ENCODE results near the gene GAL3ST2.

GAL3ST2 gene

DNA sequence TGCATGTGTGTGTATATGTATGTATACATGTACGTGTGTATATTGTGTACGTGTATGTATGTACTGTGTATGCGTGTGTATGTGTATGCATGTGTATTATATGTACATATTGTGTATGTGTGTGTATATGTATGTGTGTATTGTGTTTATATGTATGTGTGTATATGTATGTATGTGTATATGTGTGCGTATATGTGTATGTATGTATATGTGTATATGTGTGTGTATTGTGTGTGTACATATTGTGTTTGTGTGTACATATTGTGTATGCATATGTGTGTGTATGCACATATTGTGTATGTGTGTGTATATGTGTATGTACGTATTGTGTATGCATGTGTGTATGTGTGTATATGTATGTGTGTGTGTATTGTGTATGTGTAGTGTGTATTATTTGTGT, 16.8 kb downstream of the GAL3ST2 start:
- TF ChIP-seq, protein P1, sequence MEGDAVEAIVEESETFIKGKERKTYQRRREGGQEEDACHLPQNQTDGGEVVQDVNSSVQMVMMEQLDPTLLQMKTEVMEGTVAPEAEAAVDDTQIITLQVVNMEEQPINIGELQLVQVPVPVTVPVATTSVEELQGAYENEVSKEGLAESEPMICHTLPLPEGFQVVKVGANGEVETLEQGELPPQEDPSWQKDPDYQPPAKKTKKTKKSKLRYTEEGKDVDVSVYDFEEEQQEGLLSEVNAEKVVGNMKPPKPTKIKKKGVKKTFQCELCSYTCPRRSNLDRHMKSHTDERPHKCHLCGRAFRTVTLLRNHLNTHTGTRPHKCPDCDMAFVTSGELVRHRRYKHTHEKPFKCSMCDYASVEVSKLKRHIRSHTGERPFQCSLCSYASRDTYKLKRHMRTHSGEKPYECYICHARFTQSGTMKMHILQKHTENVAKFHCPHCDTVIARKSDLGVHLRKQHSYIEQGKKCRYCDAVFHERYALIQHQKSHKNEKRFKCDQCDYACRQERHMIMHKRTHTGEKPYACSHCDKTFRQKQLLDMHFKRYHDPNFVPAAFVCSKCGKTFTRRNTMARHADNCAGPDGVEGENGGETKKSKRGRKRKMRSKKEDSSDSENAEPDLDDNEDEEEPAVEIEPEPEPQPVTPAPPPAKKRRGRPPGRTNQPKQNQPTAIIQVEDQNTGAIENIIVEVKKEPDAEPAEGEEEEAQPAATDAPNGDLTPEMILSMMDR (IDR thresholded peaks at IDR 0.05; ENCODE audit: extremely low read depth, insufficient read depth, missing control alignments): no peak
- in situ Hi-C loops (cut with MboI; ENCODE audit: low pct_unique_long_range_greater_than_20kb, low sequenced_read_pairs, unreplicated experiment): no loop called here
- no peak for DNase-seq (ENCODE audit: low spot score)

DNA sequence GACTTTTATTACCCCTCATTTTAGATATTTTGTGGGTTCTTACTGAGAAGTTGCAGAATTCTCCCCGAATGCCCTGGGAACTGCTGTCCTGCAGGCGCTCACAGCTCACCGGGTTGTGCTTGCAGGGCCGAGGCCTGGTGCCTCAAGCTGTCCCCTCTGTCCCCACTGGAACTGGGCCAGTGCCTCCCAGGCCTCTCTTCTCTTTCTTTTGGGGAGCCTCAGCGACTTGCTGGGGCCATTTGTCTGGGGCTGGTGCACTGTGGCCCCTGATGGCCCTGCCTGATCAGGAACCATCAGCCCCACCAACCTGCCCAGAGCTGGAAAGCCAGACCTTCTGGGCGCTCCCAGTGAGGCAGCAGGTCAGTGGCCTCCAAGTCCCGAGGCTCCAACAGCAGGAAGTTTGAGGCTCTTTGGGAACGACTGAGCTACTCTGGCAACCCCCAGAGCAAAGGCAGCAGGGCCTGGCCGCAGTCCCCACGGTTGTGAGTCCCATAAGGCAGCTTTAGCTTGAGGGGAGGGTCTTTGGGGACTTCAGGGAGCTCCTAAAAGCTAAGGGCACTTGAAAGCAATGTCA, 17.7 kb downstream of the GAL3ST2 start:
- TF ChIP-seq, protein P1 (IDR thresholded peaks at IDR 0.05; ENCODE audit: extremely low read depth, insufficient read depth, missing control alignments): no peak
- in situ Hi-C loops (cut with MboI; ENCODE audit: low pct_unique_long_range_greater_than_20kb, low sequenced_read_pairs, unreplicated experiment): no loop called here
- DNase-seq (ENCODE audit: low spot score): peak; percentile 8

DNA sequence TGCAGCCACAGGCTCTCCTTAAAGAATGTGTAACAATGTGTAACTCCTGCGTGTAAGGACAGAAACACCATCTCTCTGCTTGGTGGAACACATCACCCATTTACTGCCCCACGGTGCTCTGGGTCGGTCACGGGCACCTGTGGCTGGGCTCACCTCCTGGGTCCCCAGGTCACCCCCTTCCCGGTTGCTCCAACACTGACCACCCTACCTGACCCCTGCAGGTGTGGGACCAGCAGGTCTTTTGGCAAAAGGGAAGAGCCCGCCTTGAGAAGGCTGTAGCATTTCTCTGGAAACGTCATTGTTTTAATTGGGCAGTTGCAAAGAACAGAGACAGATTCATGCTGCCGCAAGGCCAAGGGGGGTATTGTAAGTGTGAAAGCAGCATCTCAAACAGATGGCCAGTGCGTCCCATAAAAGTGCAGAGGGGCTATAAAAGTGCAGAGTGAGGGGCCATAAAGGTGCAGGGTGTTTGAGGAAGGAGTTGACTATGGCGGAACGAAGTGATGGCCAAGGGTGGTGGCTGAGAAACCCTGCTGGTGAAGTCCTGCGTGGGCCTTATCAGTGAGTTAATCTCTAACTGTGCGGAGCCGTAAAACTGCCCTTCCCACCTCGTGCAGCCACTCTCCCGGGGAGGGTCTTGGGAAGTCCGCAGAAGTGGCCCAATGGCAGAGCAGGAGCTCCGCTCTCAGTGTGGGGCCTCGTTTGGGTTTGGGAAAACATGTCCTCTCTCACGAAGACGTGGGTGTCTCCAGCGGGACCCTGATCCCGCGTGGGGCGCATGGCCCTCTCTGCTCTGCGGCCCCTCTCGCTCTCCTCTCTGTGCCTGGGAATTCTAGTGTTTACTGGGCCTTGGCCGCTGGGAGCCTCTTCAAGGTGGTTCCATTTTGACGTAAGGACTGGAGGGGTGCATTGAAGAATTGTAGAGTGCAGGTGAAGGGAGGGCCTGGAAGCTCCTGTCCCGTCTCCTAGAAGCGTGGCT, 18.7 kb downstream of the GAL3ST2 start:
- DNase-seq (ENCODE audit: low spot score): peak; percentile 11
- TF ChIP-seq, protein P1 (IDR thresholded peaks at IDR 0.05; ENCODE audit: extremely low read depth, insufficient read depth, missing control alignments): no peak
- in situ Hi-C loops (cut with MboI; ENCODE audit: low pct_unique_long_range_greater_than_20kb, low sequenced_read_pairs, unreplicated experiment): no loop called here

DNA sequence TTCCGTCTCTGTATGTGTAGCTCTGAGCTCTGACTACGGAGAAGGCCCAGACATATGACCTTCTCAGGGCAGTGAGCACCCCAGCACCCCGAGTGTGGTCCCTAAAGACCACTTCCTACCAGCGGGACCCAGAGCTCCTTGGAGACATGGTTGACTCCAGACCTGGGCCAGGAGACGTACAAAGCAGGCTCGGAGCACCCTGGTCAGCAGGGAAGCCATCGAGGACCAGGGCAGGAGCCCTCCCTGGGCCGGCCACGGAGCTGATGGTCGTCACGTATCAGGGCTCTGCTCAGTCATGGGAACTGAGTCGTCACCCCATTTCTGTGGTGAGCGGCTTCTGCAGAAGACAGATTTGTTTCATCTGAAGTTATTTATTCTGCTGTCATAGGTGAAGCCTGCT, 19.6 kb downstream of the GAL3ST2 start:
- DNase-seq (ENCODE audit: low spot score): no peak
- TF ChIP-seq, protein P1 (IDR thresholded peaks at IDR 0.05; ENCODE audit: extremely low read depth, insufficient read depth, missing control alignments): no peak
- in situ Hi-C loops (cut with MboI; ENCODE audit: low pct_unique_long_range_greater_than_20kb, low sequenced_read_pairs, unreplicated experiment): no loop called here

DNA sequence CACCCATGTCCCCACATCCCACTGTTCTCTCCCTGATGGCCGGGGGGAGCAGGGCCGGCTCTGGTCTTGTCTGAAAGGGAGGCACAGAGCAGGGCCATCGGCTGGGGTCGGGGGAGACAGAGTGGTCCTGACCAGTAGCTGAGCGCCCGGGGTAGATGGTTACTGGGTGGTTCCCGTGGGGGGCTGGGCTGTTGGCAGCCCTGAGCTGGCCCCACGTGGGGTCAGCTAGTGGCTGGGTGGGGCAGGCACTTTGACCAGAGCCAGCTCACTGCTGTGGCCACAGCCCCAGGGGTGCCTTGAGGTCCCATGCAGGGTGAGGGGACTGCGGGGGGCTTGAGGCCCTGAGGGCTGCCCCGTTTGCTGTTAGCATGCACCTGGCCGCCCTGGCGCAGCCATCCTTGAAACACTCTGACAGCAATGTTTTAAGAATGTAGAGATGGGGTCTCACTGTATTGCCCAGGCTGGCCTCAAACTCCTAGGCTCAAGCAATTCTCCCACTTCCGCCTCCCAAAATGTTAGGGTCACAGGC, 20.1 kb downstream of the GAL3ST2 start:
- in situ Hi-C loops (cut with MboI; ENCODE audit: low pct_unique_long_range_greater_than_20kb, low sequenced_read_pairs, unreplicated experiment): no loop called here
- TF ChIP-seq, protein P1 (IDR thresholded peaks at IDR 0.05; ENCODE audit: extremely low read depth, insufficient read depth, missing control alignments): no peak
- peak; percentile 8 for DNase-seq (ENCODE audit: low spot score)

DNA sequence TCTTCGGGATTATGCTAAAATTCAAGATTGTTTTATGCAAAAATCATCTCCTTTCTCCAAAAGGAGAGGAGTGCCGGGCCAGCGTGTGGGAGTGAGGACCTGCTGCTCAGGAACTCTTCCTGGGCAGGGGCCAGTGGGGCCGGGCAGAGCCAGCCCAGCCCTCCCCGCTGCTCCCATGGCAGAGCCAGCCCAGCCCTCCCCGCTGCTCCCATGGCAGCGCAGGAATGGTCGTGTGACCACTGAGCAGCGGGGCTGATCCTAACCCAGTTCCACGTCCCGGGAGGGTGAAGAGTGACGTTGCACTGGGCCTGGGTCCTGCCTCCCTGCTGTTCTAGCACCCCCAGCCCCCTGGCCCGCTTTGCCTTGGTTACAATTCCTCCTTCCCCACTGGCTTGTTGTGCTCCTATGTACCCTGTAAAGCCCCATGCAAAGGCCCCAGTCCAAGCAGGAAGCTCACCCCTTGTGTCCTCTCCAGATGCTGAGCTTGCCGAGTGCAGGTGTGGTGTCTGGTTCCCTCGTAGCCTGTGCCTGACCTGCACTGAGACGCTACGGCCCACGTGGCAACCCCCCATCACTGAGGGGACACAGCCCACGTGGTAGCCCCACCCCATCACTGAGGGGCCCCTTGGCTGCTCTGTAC, 20.9 kb downstream of the GAL3ST2 start:
- TF ChIP-seq, protein P1 (IDR thresholded peaks at IDR 0.05; ENCODE audit: extremely low read depth, insufficient read depth, missing control alignments): no peak
- peak; percentile 17 for DNase-seq (ENCODE audit: low spot score)
- in situ Hi-C loops (cut with MboI; ENCODE audit: low pct_unique_long_range_greater_than_20kb, low sequenced_read_pairs, unreplicated experiment): no loop called here

Data from GM13977 (cell line).